NCI-H1694 (cell line): ENCODE data around the gene CD1B.
"Not testable (repeated sequence)": the region's sequence is repeated elsewhere in the genome, so short reads cannot be mapped to it uniquely, and the experiment has no call there.

Experiments used
- DNase-seq: peaks from one replicate; lab custom pipeline; 2025; lab: John Stamatoyannopoulos, UW

CD1B gene

GRCh38 chr1:158328426-158328825, 2.9 kb downstream of the CD1B start:
- no peak for DNase-seq

- DNase-seq: no peak
Observed at GRCh38 chr1:158327481-158327880, 3.9 kb downstream of the CD1B start.

- no peak for DNase-seq
Observed at GRCh38 chr1:158324395-158324794, 6.9 kb downstream of the CD1B start.

- DNase-seq: no peak
Observed at GRCh38 chr1:158323866-158324265, 7.5 kb downstream of the CD1B start.

- DNase-seq: no peak
Observed at GRCh38 chr1:158311066-158311465, 20.3 kb downstream of the CD1B start.

- DNase-seq: no peak
Observed at GRCh38 chr1:158310623-158311022, 20.7 kb downstream of the CD1B start.

- no peak for DNase-seq
Observed at GRCh38 chr1:158295791-158296190, 35.5 kb downstream of the CD1B start.

- no peak for DNase-seq
Observed at GRCh38 chr1:158290321-158290844, 40.9 kb downstream of the CD1B start.

GRCh38 chr1:158289811-158290210, 41.5 kb downstream of the CD1B start, which contains the start of gene CD1C:
Gene CD1C (plus strand): TSS chr1:158289923. CDS start chr1:158290065, 142 bp downstream.
- DNase-seq: no peak

- DNase-seq: no peak
Observed at GRCh38 chr1:158286941-158287346, 44.4 kb downstream of the CD1B start.

- DNase-seq: no peak
Observed at GRCh38 chr1:158286487-158286886, 44.8 kb downstream of the CD1B start.

GRCh38 chr1:158285756-158286241, 45.5 kb downstream of the CD1B start:
- DNase-seq: no peak

GRCh38 chr1:158283965-158284364, 47.4 kb downstream of the CD1B start:
- DNase-seq: no peak

- not testable (repeated sequence) for DNase-seq
Observed at GRCh38 chr1:158282421-158282820, 48.9 kb downstream of the CD1B start.
